HEK293 (cell line): ENCODE data around the gene STAT3.

ENCODE experiments used
- CTCF ChIP-seq: fragments of 450-650 bp; formaldehyde crosslinking; IDR thresholded peaks from 2 replicates; pipeline ENCODE4 v1.5.1; 2016; ENCODE audit warnings: missing biosample characterization, missing genetic modification characterization
- GLI2 ChIP-seq: fragments of 450-650 bp; formaldehyde crosslinking; IDR thresholded peaks from 2 replicates; pipeline ENCODE4; 2017; ENCODE audit warnings: missing biosample characterization, missing genetic modification characterization, low read depth, borderline replicate concordance
- GLI4 ChIP-seq: fragments of 450-650 bp; formaldehyde crosslinking; IDR thresholded peaks from 2 replicates; pipeline ENCODE4 v1.5.1; 2016; ENCODE audit warnings: missing biosample characterization, missing genetic modification characterization
- PRDM10 ChIP-seq: fragments of 450-650 bp; formaldehyde crosslinking; IDR thresholded peaks from 2 replicates; pipeline ENCODE4 v1.5.1; 2016; ENCODE audit warnings: missing biosample characterization, missing genetic modification characterization
- TCF7L2 ChIP-seq: IDR thresholded peaks from 2 replicates; pipeline ENCODE4 v1.6.1; 2011; ENCODE audit warnings: low read depth, mild to moderate bottlenecking, inconsistent platforms, low read length, moderate library complexity, borderline replicate concordance
- ZBTB11 ChIP-seq: fragments of 450-650 bp; formaldehyde crosslinking; conservative IDR thresholded peaks from 2 replicates; pipeline ENCODE4 v1.5.1; 2016; ENCODE audit warnings: low read depth, missing biosample characterization, missing genetic modification characterization
- ZBTB44 ChIP-seq: fragments of 450-650 bp; IDR thresholded peaks from 2 replicates; pipeline ENCODE4 v1.5.1; 2018; ENCODE audit warnings: missing biosample characterization, mild to moderate bottlenecking, missing genetic modification characterization
- ZNF23 ChIP-seq: fragments of 450-650 bp; formaldehyde crosslinking; IDR thresholded peaks from 2 replicates; pipeline ENCODE4 v1.5.1; 2016; ENCODE audit warnings: missing biosample characterization, missing genetic modification characterization, borderline replicate concordance
- ZNF37A ChIP-seq: fragments of 450-650 bp; IDR thresholded peaks from 2 replicates; pipeline ENCODE4 v1.5.1; 2018; ENCODE audit warnings: missing biosample characterization, missing genetic modification characterization
- ZNF513 ChIP-seq: fragments of 450-650 bp; IDR thresholded peaks from 2 replicates; pipeline ENCODE4 v1.5.1; 2018; ENCODE audit warnings: missing biosample characterization, missing genetic modification characterization
- ZNF704 ChIP-seq: fragments of 450-650 bp; formaldehyde crosslinking; IDR thresholded peaks from 2 replicates; pipeline ENCODE4 v1.5.1; 2016; ENCODE audit warnings: missing biosample characterization, missing genetic modification characterization
- ZNF776 ChIP-seq: fragments of 450-650 bp; formaldehyde crosslinking; IDR thresholded peaks from 2 replicates; pipeline ENCODE4 v1.5.0; 2017; ENCODE audit warnings: missing biosample characterization, missing genetic modification characterization, borderline replicate concordance
- ZNF830 ChIP-seq: fragments of 450-650 bp; IDR thresholded peaks from 2 replicates; pipeline ENCODE4 v1.5.0; 2018; ENCODE audit warnings: missing biosample characterization, missing genetic modification characterization, low read depth, mild to moderate bottlenecking, moderate library complexity

- TF ChIP-seq ZNF513 (tag by site-specific recombination) (no peak), TCF7L2 (no peak), ZBTB44 (tag by site-specific recombination) (no peak), CTCF (tag by site-specific recombination) (no peak), PRDM10 (tag by site-specific recombination) (no peak), ZNF830 (tag by site-specific recombination) (no peak), GLI2 (tag by site-specific recombination) (no peak), ZNF37A (tag by site-specific recombination) (no peak), GLI4 (no peak), ZNF23 (tag by site-specific recombination) (no peak), ZBTB11 (no peak), ZNF704 (tag by site-specific recombination) (no peak), ZNF776 (no peak)
Measured at GRCh38 chr17:42363231-42363630, 25.0 kb downstream of the STAT3 start.
